ENCODE data around the gene YJU2. TPM values are rescaled to one million over a fixed set of nuclear protein-coding genes. Genes with fewer than 3 reads are reported as not detected.

Gene YJU2
- total RNA-seq, 1 experiment from 2014 or later = 26.9 TPM

GRCh38 chr19:4210166-4210731 is 36.6 kb upstream of the YJU2 start:
- ATAC-seq (no peak), DNase-seq (ENCODE audit: low read depth, low spot score) (no peak)
- intact Hi-C loops (cut with micrococcal nuclease) = no loop called here
- H3K9me2 ChIP-seq (ENCODE audit: insufficient read depth) = no peaks in the 10 kb centered on the region
- CTCF ChIA-PET = no interaction called here
- H3K4me3 ChIP-seq (replicated peaks in 1 of 2; ENCODE audit: low read depth in 1 of 2, low read length in 2 of 2) = no peak overlapping the region
- H3K79me2 ChIP-seq (ENCODE audit: insufficient read depth, low read length) = no peaks in the 10 kb centered on the region
- no TSS peak for BruUV-seq (replicated peaks)
- POLR2A ChIA-PET = no interaction called here
- no peak for TF ChIP-seq CBX3 (IDR thresholded peaks at IDR 0.05; ENCODE audit: low read depth)
- TF ChIP-seq EZH2phosphoT487 (IDR thresholded peaks at IDR 0.05; ENCODE audit: borderline replicate concordance) = no peak
- no peak for TF ChIP-seq JUND (IDR thresholded peaks at IDR 0.05)
- no peak for TF ChIP-seq SP1 (IDR thresholded peaks at IDR 0.05; ENCODE audit: low read depth)
- TF ChIP-seq POLR2AphosphoS5 (IDR thresholded peaks at IDR 0.05; ENCODE audit: low read depth, low read length) = no peak
- TF ChIP-seq CEBPB (IDR thresholded peaks at IDR 0.05; ENCODE audit: low read depth) = no peak
- no peaks in the 10 kb centered on the region for H3K36me3 ChIP-seq (ENCODE audit: control insufficient read depth in 1 of 2, insufficient read depth in 2 of 2, low read length in 2 of 2)
- no peaks in the 10 kb centered on the region for H4K20me1 ChIP-seq (ENCODE audit: insufficient read depth)
- no peaks in the 10 kb centered on the region for H3K9me3 ChIP-seq (ENCODE audit: control insufficient read depth in 1 of 2, insufficient read depth in 1 of 2, low read depth in 1 of 2, low read length in 2 of 2)
- no peak overlapping the region for H3K27ac ChIP-seq (ENCODE audit: low read depth, low read length)
- H3K27me3 ChIP-seq (ENCODE audit: insufficient read depth, low read length) = no peaks in the 10 kb centered on the region
- H3K4me1 ChIP-seq (ENCODE audit: control insufficient read depth in 1 of 2, insufficient read depth in 2 of 2, low read length in 2 of 2) = peaks cover 19 to 32% of the 10 kb centered on the region in 2 experiments
- H3K4me2 ChIP-seq (ENCODE audit: low read length) = no peak overlapping the region
- no peak overlapping the region for H2AFZ ChIP-seq (ENCODE audit: low read depth, low read length, poor library complexity, severe bottlenecking)
- RAD21 ChIA-PET (ENCODE audit: low non-redundant PET in 1 of 2, low total read pairs in 2 of 2, uncharacterized antibody in 2 of 2, unreplicated experiment in 2 of 2) = no interaction called here
- no peak overlapping the region for H3K9ac ChIP-seq (ENCODE audit: low read length)

- H3K27ac ChIP-seq (ENCODE audit: low read depth, low read length) = no peak overlapping the region
- H4K20me1 ChIP-seq (ENCODE audit: insufficient read depth) = no peaks in the 10 kb centered on the region
- ChIA-PET RAD21 (ENCODE audit: low non-redundant PET in 1 of 2, low total read pairs in 2 of 2, uncharacterized antibody in 2 of 2, unreplicated experiment in 2 of 2) (no interaction called here), CTCF (interaction anchor here (0.9 kb wide), 1 partner anchor 13 kb away, joined by 3 read pairs; no protein-coding TSS in a partner anchor), POLR2A (no interaction called here)
- no peak overlapping the region for H3K9ac ChIP-seq (ENCODE audit: low read length)
- intact Hi-C loops (cut with micrococcal nuclease) = no loop called here
- H3K36me3 ChIP-seq (ENCODE audit: control insufficient read depth in 1 of 2, insufficient read depth in 2 of 2, low read length in 2 of 2) = no peaks in the 10 kb centered on the region
- ATAC-seq = no peak
- H2AFZ ChIP-seq (ENCODE audit: low read depth, low read length, poor library complexity, severe bottlenecking) = no peak overlapping the region
- H3K27me3 ChIP-seq (ENCODE audit: insufficient read depth, low read length) = no peaks in the 10 kb centered on the region
- H3K4me1 ChIP-seq (ENCODE audit: control insufficient read depth in 1 of 2, insufficient read depth in 2 of 2, low read length in 2 of 2) = peaks cover 9 to 16% of the 10 kb centered on the region in 2 experiments
- TF ChIP-seq JUND (IDR thresholded peaks at IDR 0.05) (no peak), ELF1 (IDR thresholded peaks at IDR 0.05; ENCODE audit: borderline replicate concordance, low read depth) (no peak), EGR1 (IDR thresholded peaks at IDR 0.05; ENCODE audit: low read depth) (no peak), CEBPB (IDR thresholded peaks at IDR 0.05; ENCODE audit: low read depth) (no peak), RAD21 (IDR thresholded peaks at IDR 0.05; ENCODE audit: low read depth) (no peak), CBX3 (IDR thresholded peaks at IDR 0.05; ENCODE audit: low read depth) (no peak), POLR2A (IDR thresholded peaks at IDR 0.05; ENCODE audit: borderline replicate concordance, extremely low read depth, insufficient read depth, insufficient read length) (no peak), ZFX (IDR thresholded peaks at IDR 0.05) (no peak), SP1 (IDR thresholded peaks at IDR 0.05; ENCODE audit: low read depth) (no peak), FOSL1 (IDR thresholded peaks at IDR 0.05; ENCODE audit: low read depth) (no peak), REST (IDR thresholded peaks at IDR 0.05; ENCODE audit: low read depth) (no peak), POLR2AphosphoS5 (IDR thresholded peaks at IDR 0.05; ENCODE audit: low read depth, low read length) (no peak)
- no peak overlapping the region for H3K4me3 ChIP-seq (replicated peaks in 1 of 2; ENCODE audit: low read depth in 1 of 2, low read length in 2 of 2)
- H3K9me3 ChIP-seq (ENCODE audit: control insufficient read depth in 1 of 2, insufficient read depth in 1 of 2, low read depth in 1 of 2, low read length in 2 of 2) = no peaks in the 10 kb centered on the region; a peak in 1 of 4 replicates
- H3K4me2 ChIP-seq (ENCODE audit: low read length) = no peak overlapping the region
- H3K9me2 ChIP-seq (ENCODE audit: insufficient read depth) = no peaks in the 10 kb centered on the region
- no peaks in the 10 kb centered on the region for H3K79me2 ChIP-seq (ENCODE audit: insufficient read depth, low read length)
- no peak for DNase-seq (ENCODE audit: low read depth, low spot score)
- no TSS peak for BruUV-seq (replicated peaks)
These were observed 33.8 kb upstream of the YJU2 start for GRCh38 chr19:4213116-4213515.
